Activated CD8-positive, alpha-beta T cell treated with anti-CD3 and anti-CD28 coated beads, Interleukin-2, amount 10 ng/mL, durations not matched to agents 7 days and 5 days (primary cell): ENCODE results near the gene NECAB3. TPM values are rescaled to one million over a fixed set of nuclear protein-coding genes. Genes with fewer than 3 reads are reported as not detected.
A peak's percentile ranks its signal among the peaks of the same experiment; 100 is the strongest.

Experiments used
- ATAC-seq: fragments of 150-1000 bp; cut with Tn5 transposase; one replicate; pipeline ENCODE4 v1.10.0; 2021; ENCODE audit warnings: moderate library complexity
- CTCF ChIA-PET: fragments of 350-600 bp; sonication (Branson Sonifier 250); formaldehyde crosslinking; loops from one replicate; lab custom pipeline; 2021; ENCODE audit warnings: antibody characterized with exemption; lab: Charles Lee
- POLR2A ChIA-PET: fragments of 350-600 bp; sonication (Branson Sonifier 250); formaldehyde crosslinking; loops from one replicate; lab custom pipeline; 2021; ENCODE audit warnings: antibody characterized with exemption; lab: Charles Lee
- DNase-seq: peaks from one replicate; pipeline ENCODE4 v3.0.0-alpha.2; 2020
- H3K27ac Mint-ChIP-seq: one replicate; pipeline ENCODE4 v1.8.0; 2021; ENCODE audit warnings: mild to moderate bottlenecking, mixed read lengths
- H3K27me3 Mint-ChIP-seq: one replicate; pipeline ENCODE4 v1.8.0; 2021; ENCODE audit warnings: low read depth, mixed read lengths
- H3K36me3 Mint-ChIP-seq: one replicate; pipeline ENCODE4 v1.8.0; 2021; ENCODE audit warnings: low read depth, mixed read lengths
- H3K4me1 Mint-ChIP-seq: one replicate; pipeline ENCODE4 v1.8.0; 2021; ENCODE audit warnings: low read depth, mixed read lengths
- H3K4me3 Mint-ChIP-seq: one replicate; pipeline ENCODE4 v1.8.0; 2021; ENCODE audit warnings: mild to moderate bottlenecking, mixed read lengths
- H3K9me3 Mint-ChIP-seq: one replicate; pipeline ENCODE4 v1.8.0; 2022; ENCODE audit warnings: mixed read lengths; ENCODE audit not compliant: insufficient read depth
- total RNA-seq, 2 experiments: library from RNA; stranded (reverse); gene quantifications; one replicate each; pipeline ENCODE4 v1.2.3, GENCODE V29; 2021

NECAB3 gene
- total RNA-seq, 2 experiments from 2014 or later = 28.4 to 38.2 TPM

DNA sequence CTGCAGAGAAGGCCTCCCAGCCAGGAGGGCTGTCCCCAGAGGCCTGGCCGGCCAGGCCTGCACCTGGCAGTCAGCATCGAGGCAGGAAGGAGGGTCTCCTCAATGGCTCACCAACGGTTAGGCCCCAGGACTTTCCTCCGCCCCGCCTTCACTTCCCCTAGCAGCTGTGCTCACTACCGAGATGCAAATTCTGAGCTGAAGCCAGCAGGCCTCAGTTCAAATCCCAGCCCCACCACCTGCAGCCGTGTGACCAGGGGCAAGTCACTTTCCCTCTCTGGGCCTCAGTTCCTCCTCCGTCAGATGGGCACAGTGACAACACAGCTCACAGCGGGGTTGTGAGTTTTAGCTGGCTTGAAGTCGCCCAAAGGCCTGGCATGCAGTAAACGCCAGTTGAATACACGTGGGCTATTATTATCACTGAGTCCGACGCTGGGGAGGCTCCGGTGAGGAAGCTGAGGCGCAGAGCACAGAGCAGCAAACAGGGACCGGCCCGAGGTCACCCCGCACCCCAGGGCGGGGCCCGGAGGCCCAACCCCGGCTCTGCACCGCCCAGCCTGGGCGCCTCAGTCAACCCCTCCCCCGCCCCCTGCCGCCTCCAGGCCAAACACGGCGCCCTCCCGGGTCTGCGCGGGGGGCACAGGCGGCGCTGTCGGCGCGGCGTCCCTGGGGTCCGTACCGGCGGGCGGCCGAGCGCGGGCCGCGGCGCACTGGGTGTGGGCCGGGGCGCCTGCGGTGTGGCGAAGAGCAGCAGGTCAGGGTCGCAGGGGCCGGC is 11.3 kb upstream of the NECAB3 start:
- CTCF ChIA-PET = interaction anchor here (1.0 to 8.7 kb wide), 3 partner anchors 18 to 46 kb away, joined by 3 to 126 read pairs (median 5); partner anchors contain the start of genes ACTL10, C20orf144, PXMP4 and ZNF341
- POLR2A ChIA-PET = interaction anchor here (0.6 to 10.7 kb wide), 6 partner anchors 11 to 113 kb away, joined by 3 to 148 read pairs (median 9); partner anchors contain the start of genes ACTL10, C20orf144, NECAB3 and PXMP4
- ATAC-seq (peak; percentile 56), DNase-seq (peak; percentile 78)
- no peaks in the 10 kb centered on the region for H3K9me3 Mint-ChIP-seq
- no peaks in the 10 kb centered on the region for H3K27me3 Mint-ChIP-seq
- H3K4me3 Mint-ChIP-seq = peak overlapping the region; percentile 94
- H3K36me3 Mint-ChIP-seq = peaks cover 38% of the 10 kb centered on the region
- H3K4me1 Mint-ChIP-seq = peaks cover 89% of the 10 kb centered on the region
- peak overlapping the region; percentile 93 for H3K27ac Mint-ChIP-seq

DNA sequence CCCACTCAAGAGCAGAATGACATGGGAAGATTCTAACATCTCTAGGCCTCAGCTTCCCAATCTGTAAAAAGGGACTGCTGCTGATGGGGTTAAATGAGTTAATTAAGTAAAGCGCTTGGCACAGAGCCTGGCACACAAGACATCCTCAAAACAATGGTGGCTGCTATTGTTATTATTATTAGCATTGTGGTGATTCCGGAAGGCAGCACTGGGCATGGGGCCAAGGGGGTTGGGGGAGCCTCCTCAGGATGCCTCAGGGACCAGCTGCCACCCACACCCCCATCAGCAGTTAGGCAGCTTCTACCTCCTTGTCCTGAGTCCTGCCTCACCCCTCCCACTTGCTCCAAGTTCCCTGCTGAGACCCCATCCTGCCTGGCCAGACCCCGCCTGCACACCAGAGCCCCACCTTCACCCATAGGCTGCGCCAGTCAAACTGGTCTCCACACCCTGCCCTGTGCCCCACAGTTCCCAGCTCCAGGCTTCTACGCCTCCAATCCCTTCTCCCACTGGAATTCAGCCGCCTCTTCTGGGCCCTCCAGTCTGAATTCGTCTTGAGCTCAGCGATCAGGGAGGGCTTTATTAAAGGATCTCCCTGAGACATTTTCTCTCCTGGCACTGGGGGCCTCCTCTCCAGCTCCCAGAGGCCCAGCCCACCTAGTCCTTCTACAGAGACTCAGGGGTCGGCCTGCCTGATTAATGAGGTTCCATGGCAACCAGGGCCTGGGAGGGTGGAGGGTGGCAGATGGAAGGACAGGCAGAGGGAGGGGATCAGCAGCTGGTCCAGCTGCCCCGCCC is 10.5 kb upstream of the NECAB3 start:
- Mint-ChIP-seq H3K9me3 (no peaks in the 10 kb centered on the region), H3K4me1 (peaks cover 89% of the 10 kb centered on the region), H3K36me3 (peaks cover 40% of the 10 kb centered on the region), H3K27me3 (no peaks in the 10 kb centered on the region), H3K4me3 (peak overlapping the region; percentile 94), H3K27ac (peak overlapping the region; percentile 93)
- POLR2A ChIA-PET = interaction anchor here (1.1 to 10.7 kb wide), 5 partner anchors 10 to 47 kb away, joined by 3 to 148 read pairs (median 13); partner anchors contain the start of genes ACTL10, C20orf144, NECAB3 and PXMP4
- CTCF ChIA-PET = interaction anchor here (1.0 to 8.7 kb wide), 3 partner anchors 18 to 47 kb away, joined by 3 to 126 read pairs (median 5); partner anchors contain the start of genes ACTL10, C20orf144, PXMP4 and ZNF341
- DNase-seq (no peak), ATAC-seq (no peak)

- Mint-ChIP-seq H3K4me1 (peaks cover 77% of the 10 kb centered on the region), H3K36me3 (peaks cover 66% of the 10 kb centered on the region), H3K9me3 (no peaks in the 10 kb centered on the region), H3K27me3 (no peaks in the 10 kb centered on the region), H3K27ac (peak overlapping the region; percentile 83), H3K4me3 (peak overlapping the region; percentile 2)
- ATAC-seq (no peak), DNase-seq (no peak)
- POLR2A ChIA-PET = interaction anchor here (1.1 to 10.7 kb wide), 5 partner anchors 8 to 431 kb away, joined by 3 to 148 read pairs (median 3); partner anchors contain the start of genes ACTL10, C20orf144 and ZNF341
- CTCF ChIA-PET = interaction anchor here (8.7 kb wide), 1 partner anchor 15 kb away, joined by 126 read pairs; the partner anchor contains the start of genes ACTL10 and C20orf144
Measured at GRCh38 chr20:33681728-33682353, 7.6 kb upstream of the NECAB3 start.

- POLR2A ChIA-PET = interaction anchor here (1.1 to 10.7 kb wide), 6 partner anchors 8 to 431 kb away, joined by 3 to 148 read pairs (median 3); partner anchors contain the start of genes ACTL10, C20orf144, EIF2S2 and ZNF341
- Mint-ChIP-seq H3K27ac (peak overlapping the region; percentile 83), H3K27me3 (no peaks in the 10 kb centered on the region), H3K36me3 (peaks cover 70% of the 10 kb centered on the region), H3K4me3 (peak overlapping the region; percentile 2), H3K4me1 (peaks cover 76% of the 10 kb centered on the region), H3K9me3 (no peaks in the 10 kb centered on the region)
- DNase-seq = no peak
- no peak for ATAC-seq
- CTCF ChIA-PET = interaction anchor here (8.7 kb wide), 1 partner anchor 14 kb away, joined by 126 read pairs; the partner anchor contains the start of genes ACTL10 and C20orf144
Measured at GRCh38 chr20:33681288-33681687, 7.1 kb upstream of the NECAB3 start.

DNA sequence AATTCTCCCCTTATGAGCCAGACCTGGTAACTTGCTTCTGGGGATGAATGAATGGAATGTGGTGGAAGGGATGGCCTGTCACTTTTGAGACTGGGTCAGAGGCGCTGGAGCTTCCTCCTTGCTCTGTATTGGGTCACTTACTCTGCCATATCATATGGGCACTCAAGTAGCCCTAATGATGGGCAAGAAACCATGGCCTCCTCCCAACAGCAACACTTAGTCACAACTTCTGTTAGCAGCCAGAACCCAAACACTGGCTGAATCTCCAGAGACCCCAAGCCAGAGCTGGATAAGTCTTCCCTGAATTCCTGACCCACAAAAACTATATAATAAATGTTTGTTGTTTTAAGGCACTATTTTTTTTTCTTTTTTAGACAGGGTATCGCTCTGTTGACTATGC is 6.5 kb upstream of the NECAB3 start:
- no peaks in the 10 kb centered on the region for H3K9me3 Mint-ChIP-seq
- H3K27me3 Mint-ChIP-seq = no peaks in the 10 kb centered on the region
- DNase-seq (no peak), ATAC-seq (no peak)
- peaks cover 76% of the 10 kb centered on the region for H3K36me3 Mint-ChIP-seq
- ChIA-PET CTCF (interaction anchor here (2.0 to 8.7 kb wide), 2 partner anchors 9 to 14 kb away, joined by 11 to 126 read pairs; partner anchors contain the start of genes ACTL10 and C20orf144), POLR2A (interaction anchor here (0.6 to 10.7 kb wide), 5 partner anchors 9 to 1078 kb away, joined by 3 to 148 read pairs (median 3); partner anchors contain the start of genes ACTL10, C20orf144, EIF2S2 and ZNF341)
- H3K4me1 Mint-ChIP-seq = peaks cover 82% of the 10 kb centered on the region
- peak overlapping the region; percentile 83 for H3K27ac Mint-ChIP-seq
- H3K4me3 Mint-ChIP-seq = no peak overlapping the region

- Mint-ChIP-seq H3K27ac (peak overlapping the region; percentile 83), H3K9me3 (no peaks in the 10 kb centered on the region), H3K4me1 (peaks cover 82% of the 10 kb centered on the region), H3K4me3 (no peak overlapping the region), H3K36me3 (peaks cover 77% of the 10 kb centered on the region), H3K27me3 (no peaks in the 10 kb centered on the region)
- ATAC-seq = peak; percentile 66
- ChIA-PET CTCF (interaction anchor here (1.1 to 8.7 kb wide), 6 partner anchors 10 to 222 kb away, joined by 3 to 126 read pairs (median 6); partner anchors contain the start of genes ACTL10, C20orf144 and PXMP4), POLR2A (interaction anchor here (0.6 to 10.7 kb wide), 8 partner anchors 10 to 1077 kb away, joined by 3 to 148 read pairs (median 5); partner anchors contain the start of genes ACTL10, C20orf144, EIF2S2 and PXMP4)
- DNase-seq = peak; percentile 77
Measured at GRCh38 chr20:33679758-33680485, 5.7 kb upstream of the NECAB3 start.

DNA sequence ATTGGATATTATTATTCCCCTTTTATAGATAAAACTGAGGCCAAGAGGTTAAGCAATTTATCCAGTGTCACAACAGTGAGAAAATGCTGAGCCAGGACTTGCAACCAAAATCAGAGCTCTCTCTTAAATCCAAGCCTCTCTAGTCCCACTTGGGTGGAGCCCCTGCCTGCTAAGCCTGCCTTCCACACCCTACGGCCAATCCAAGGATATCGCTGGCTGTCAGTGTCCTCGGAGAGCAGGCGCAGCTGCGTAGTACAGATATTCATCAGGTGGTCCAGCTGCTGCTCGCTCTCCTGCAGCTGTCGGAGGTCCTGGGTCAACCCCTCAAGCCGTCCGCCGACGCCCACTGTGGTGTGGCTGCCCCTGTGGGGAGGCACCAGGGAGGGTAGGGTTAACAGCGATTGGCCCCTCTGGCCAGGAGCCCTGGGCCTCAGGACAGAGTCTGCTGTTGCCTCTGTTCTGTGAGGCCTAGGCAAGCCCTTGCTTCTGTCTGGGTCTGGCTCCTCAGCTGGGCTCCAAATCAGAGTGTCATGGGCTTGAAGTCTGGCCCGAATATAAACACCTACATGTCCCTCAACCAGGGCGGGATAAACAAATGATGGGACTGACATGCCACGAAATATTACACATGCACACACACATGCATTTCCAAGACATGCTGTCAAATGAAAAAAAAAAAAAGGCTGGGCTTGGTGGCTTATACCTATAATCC is 3.9 kb upstream of the NECAB3 start:
- H3K27me3 Mint-ChIP-seq = no peaks in the 10 kb centered on the region
- peaks cover 78% of the 10 kb centered on the region for H3K4me1 Mint-ChIP-seq
- DNase-seq = no peak
- H3K4me3 Mint-ChIP-seq = no peak overlapping the region
- ChIA-PET CTCF (interaction anchor here (0.8 to 8.7 kb wide), 4 partner anchors 11 to 221 kb away, joined by 3 to 126 read pairs (median 4); partner anchors contain the start of genes ACTL10 and C20orf144), POLR2A (interaction anchor here (1.5 to 10.7 kb wide), 3 partner anchors 11 to 42 kb away, joined by 5 to 148 read pairs (median 25); partner anchors contain the start of genes ACTL10, C20orf144 and PXMP4)
- no peak for ATAC-seq
- H3K9me3 Mint-ChIP-seq = no peaks in the 10 kb centered on the region
- peak overlapping the region; percentile 83 for H3K27ac Mint-ChIP-seq
- peaks cover 70% of the 10 kb centered on the region for H3K36me3 Mint-ChIP-seq

- ChIA-PET CTCF (interaction anchor here (8.7 kb wide), 1 partner anchor 10 kb away, joined by 126 read pairs; the partner anchor contains the start of genes ACTL10 and C20orf144), POLR2A (interaction anchor here (1.0 to 10.7 kb wide), 3 partner anchors 10 to 43 kb away, joined by 3 to 148 read pairs (median 25); partner anchors contain the start of genes ACTL10, C20orf144 and PXMP4)
- Mint-ChIP-seq H3K4me3 (no peak overlapping the region), H3K36me3 (peaks cover 62% of the 10 kb centered on the region), H3K27ac (peak overlapping the region; percentile 76), H3K27me3 (no peaks in the 10 kb centered on the region), H3K4me1 (peaks cover 78% of the 10 kb centered on the region), H3K9me3 (no peaks in the 10 kb centered on the region)
- DNase-seq = no peak
- ATAC-seq = no peak
Measured at GRCh38 chr20:33676652-33677645, 2.7 kb upstream of the NECAB3 start.
